Activated CD4-positive, CD25-positive, alpha-beta regulatory T cell treated with anti-CD3 and anti-CD28 coated beads, Interleukin-2, amount 50 U/mL, for 16 hours (primary cell): ENCODE data around the gene SMAD6.

ENCODE experiments used
- DNase-seq: peaks from one replicate; pipeline ENCODE4 v3.0.0-alpha.2; 2020; ENCODE audit warnings: low read depth, low spot score

The SMAD6 gene

GRCh38 chr15:66703540-66703941, 1.5 kb downstream of the SMAD6 start:
- no peak for DNase-seq

DNA sequence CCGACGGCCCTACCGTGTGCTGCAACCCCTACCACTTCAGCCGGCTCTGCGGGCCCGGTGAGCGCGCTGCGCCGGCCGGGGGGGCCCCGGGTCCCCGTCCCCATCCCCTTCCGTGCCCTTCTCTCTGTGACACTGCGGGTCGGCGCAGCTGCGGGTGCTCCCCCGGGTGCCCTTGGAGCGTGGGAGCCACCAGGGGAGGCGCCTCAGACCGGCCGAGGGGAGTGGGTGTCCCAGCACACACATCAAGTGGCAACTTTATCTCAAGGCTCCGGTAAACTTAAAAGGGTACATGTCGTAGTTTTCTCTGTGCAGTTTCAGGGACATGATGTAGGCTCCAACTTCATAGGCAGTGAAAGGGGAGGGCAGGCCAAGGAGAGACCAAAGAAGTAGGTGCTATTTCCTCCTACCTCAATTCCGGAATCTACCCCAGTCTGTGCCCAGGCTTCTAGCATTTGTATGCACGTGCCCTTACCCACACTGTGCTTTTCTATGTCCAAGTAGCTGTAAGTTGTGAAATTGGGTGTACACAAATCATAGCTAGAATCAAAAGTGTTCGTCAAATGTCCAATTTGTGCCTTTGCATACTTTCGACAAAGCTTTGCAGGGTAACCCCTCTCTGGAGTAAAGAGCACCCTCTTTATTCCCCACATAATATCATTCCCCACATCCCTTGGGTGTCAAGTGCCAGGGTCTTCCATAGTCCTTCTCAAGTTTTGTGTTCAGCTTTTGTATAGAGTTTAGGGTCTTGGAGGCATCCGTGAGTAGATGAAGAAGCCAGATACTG, 2.2 kb downstream of the SMAD6 start:
- no peak for DNase-seq

DNA sequence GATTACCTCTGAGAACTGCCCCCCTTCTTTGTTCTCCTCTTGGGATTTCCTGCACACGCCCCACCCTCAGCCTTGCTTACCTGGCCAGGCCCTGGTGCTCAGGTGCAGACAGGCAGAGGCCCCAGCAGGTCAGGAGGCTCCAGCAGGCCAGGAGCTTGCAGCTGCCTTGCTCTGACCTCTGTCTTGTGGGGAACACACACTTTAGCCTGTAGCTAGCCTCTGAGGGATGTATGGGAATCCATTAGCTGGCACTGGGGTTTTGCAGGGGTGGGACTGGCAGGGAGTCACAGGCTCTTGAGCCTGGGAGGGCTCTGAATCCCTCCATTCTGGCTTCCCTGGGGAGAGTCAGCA, 2.7 kb downstream of the SMAD6 start:
- no peak for DNase-seq

GRCh38 chr15:66705277-66706146, 3.5 kb downstream of the SMAD6 start:
- no peak for DNase-seq

DNA sequence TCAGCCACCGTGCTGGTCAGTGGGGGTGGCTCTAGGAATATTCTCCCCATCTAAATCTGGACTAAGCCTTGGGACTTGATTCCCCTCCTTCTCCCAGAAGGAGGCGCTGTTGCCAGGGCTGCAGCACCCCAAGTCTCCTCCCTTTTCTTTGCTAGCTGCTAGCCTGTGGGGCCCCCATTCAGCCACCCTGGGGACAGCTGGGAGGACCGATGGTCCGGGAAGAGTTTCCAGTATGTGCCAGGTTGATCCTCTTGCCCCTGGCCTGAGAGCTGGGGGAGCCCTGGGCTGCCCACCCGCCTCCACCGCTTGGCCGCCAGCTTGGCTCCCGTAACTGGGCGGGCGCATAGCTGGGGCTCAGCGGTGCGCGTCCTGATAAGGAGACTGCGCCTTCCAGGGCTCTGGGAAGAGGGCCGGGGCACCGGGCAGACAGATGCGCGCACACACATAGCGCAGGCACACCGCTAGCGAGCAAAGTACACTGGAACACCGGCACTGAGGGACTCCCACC, 4.2 kb downstream of the SMAD6 start:
- DNase-seq: no peak

DNA sequence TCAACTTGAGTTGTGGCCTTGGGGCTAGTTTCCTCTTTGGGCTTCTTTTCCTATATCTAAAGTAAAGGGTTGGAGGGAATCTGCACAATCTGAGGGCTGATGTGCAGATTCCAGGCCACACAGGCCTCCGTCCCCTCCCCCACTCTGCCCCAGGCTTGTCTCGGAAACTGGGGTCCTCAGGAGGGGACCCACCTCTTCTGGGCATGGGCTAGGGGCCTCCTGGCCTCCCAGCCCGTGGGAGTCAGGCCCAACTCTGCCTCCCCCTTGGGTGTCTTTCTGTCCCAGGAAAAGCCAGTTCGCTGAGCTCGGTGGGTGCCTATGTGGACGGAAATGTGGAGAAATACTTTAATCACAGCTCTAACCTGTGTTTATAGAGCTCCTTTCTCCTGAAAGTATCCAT, 4.8 kb downstream of the SMAD6 start:
- no peak for DNase-seq

- no peak for DNase-seq
Measured at GRCh38 chr15:66707310-66708082, 5.5 kb downstream of the SMAD6 start.

- DNase-seq: no peak
Measured at GRCh38 chr15:66708389-66708788, 6.4 kb downstream of the SMAD6 start.

GRCh38 chr15:66709884-66710283, 7.8 kb downstream of the SMAD6 start:
- DNase-seq: no peak

DNA sequence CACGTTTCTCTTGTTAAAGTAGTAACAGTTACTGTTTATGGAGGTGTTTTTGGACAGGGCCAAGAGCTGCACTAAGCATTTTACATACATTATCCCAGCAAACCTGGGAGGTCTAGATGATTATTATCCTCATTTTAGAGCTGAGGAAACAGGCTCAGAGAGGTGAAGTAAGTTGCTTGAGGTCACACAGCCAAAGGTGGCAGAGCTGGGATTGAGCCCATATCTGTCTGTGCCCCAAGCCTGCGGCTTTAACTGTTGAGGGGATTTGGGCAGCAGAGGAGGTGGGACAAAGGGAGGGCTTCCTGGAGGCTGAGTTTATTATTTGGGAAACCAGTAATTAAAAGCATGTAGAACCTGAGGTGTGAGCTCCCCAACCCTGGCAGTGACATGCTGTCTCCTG, 9.2 kb downstream of the SMAD6 start:
- no peak for DNase-seq

DNA sequence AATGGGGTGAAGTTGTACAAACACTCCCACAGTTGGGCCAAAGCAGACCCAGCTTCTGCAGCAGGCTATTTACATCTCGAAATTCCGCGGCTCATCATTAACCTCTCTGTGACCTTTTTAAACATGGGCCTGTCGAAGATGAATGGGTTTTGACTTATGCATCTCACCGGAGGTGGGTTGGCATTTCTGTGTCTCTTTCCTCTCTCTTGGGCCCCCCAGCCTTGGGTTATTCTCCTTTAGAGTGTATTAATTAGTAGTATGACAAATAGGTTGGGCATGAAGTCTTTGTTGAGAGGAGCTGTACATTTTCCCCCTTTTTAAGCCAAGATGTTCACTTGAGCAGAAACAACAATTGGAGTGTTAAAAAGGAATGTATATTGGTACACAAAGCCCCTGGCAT, 9.8 kb downstream of the SMAD6 start:
- DNase-seq: no peak

DNA sequence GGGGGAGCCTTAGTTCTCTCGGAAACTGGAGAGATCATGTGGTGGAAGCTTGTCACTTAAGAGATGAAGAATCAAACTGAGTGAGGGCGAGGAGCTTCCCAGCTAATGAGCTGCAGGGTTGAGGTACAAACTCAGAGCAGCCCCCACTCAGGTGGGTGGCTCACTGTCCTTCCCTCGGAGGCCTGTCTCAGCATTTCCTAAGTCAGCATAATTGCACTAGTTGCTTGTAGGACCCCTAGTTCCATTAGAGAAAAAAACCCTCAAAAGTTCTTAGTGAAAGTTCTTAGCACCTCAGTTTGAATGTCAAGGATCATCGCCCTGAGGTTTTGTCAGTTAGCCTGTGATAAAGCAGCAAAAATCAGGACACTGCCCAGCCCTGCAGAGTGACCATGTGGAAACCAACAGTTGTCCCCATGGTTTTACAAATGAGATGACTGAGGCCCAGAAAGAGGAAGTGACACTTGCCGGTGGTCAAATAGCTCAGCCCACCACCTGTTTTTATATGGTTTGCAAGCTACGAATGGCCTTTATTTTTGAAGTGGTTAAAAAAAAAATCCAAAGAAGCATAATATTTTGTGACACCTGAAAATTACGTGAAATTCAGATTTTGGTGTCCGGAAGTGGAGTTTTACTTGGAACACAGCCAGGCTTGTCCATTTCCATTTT, 11.9 kb downstream of the SMAD6 start:
- no peak for DNase-seq

DNA sequence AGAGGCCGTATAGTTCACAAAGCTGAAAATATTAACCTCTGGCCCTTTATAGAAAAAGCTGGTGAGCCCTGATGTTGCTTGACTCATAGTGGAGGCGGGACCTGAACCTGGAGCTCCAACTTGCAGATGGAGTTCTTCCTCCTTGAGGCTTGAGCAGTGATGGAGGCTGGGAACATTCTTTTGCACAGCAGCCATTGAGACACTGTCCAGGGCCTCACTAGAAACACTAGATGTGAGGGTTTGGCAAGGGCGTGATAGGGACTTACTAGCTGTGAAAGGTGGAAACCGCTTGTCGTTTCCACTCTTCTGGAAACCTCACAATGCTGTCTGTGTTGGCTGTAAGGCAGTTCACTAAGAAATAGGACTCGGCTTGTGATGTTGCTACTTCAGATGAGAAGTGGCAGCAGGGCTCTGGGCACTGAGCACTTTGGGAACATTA, 12.5 kb downstream of the SMAD6 start:
- DNase-seq: no peak

GRCh38 chr15:66715181-66715624, 13.2 kb downstream of the SMAD6 start:
- DNase-seq: no peak

DNA sequence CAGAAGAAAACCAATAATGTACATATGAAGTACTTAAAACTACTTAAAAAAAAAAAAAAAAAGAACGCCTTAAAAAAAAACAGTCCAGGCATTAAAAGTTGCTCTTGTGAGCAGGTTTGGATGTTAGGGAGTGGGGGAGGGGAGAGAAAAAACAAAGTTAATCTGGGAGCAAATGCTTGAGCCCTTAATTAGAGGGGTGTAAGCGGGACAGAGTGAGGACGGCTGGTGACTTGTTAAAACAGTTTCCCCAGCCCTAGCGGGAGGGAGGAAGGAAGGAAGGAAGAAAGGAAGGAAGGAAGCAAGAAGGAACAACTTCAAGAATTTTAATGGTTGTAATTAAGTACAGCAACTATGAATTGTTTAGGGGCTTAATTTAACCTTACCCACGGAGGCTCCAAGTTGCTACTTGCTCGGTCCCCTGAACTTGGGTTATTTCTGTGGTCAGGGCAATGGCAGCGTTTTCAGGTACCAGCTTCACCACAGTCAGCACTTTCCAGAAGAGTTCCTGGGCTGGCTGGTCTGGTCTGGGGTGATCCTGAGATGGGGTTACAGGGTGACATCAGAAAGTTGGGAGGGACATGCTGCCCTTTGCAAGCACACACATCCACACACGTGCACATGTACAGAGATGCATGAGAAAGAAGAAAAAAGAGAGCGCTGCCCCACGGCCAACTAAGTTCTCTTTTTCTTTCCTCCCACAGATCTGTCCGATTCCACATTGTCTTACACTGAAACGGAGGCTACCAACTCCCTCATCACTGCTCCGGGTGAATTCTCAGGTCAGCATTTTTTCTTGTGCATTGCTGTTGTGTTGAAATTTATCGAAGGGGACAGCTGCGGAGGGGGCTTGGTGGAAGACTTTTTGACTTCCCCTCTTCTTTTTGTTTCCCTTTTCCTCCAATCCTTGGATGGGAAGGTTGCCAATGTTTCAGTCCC, 14.0 kb downstream of the SMAD6 start:
- no peak for DNase-seq

- no peak for DNase-seq
Measured at GRCh38 chr15:66716656-66717020, 14.6 kb downstream of the SMAD6 start.

GRCh38 chr15:66718220-66718988, 16.4 kb downstream of the SMAD6 start:
- no peak for DNase-seq

DNA sequence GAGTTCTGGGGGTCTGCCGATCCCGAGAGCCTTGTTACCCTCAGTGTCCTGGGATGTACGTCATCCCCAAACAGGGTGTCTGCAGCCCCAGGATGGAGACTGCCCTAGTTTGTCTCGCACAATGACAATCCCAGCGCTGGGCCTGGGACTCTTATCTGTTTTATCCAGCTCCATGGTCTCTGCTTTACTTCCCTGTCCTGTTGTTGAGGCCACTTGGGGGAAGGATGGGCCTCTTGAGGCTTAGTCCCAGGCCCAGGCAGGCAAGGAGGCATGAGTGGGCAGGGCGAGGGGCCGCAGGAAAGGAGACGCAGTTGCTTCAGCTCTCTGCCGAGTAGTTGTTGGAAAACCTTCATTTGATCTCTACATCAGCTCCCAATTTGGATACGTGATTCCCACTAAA, 17.4 kb downstream of the SMAD6 start:
- no peak for DNase-seq

- DNase-seq: no peak
Measured at GRCh38 chr15:66720206-66721010, 18.4 kb downstream of the SMAD6 start.
